CD4-positive, alpha-beta T cell treated with Interleukin-12 subunit alpha and Interleukin-12 subunit beta, for 1 hour (primary cell): ENCODE results near the gene ABL1.
"Not testable (repeated sequence)": the region's sequence is repeated elsewhere in the genome, so short reads cannot be mapped to it uniquely, and the experiment has no call there.

ENCODE experiments used
- DNase-seq: peaks from one replicate; pipeline ENCODE4 v3.0.0-alpha.2; 2020

Gene ABL1

DNA sequence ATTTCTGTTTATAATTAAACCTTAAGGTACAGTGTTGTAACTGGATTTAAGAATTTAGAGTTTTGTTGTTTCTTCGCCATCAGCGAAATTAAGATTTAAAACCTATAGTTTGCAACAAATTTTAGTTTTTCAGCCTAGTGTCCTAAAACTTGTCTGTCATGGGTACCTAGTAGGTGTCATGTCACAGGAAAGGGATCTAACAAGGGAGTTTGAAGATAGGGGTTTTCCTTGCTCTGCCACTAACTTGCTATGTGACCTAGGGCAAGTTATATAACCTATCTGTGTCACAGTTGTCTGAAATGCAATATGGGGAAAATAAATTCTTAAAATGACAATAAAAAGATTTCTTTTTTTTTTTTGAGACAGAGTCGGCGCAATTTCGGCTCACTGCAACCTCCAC lies 9.2 kb upstream of the ABL1 start:
- DNase-seq, result no peak

DNA sequence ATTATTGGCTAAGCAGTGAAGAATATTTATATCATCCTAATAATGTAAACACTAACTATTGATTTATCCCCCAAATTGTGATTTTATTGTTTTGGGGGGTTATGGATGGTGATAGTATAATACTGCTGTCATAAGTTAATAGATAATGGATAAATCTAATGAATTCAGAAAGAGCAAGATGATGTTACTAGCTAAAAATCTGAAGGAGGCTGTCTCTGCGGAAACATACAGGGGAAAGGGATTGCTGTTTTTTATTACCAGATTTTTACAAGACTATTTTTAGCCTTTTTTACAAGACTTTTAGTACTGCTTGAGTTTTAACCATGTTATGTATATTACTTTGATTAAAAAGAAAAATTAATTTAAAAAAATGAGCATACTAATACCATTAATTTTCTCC lies 5.3 kb upstream of the ABL1 start:
- no peak for DNase-seq

DNA sequence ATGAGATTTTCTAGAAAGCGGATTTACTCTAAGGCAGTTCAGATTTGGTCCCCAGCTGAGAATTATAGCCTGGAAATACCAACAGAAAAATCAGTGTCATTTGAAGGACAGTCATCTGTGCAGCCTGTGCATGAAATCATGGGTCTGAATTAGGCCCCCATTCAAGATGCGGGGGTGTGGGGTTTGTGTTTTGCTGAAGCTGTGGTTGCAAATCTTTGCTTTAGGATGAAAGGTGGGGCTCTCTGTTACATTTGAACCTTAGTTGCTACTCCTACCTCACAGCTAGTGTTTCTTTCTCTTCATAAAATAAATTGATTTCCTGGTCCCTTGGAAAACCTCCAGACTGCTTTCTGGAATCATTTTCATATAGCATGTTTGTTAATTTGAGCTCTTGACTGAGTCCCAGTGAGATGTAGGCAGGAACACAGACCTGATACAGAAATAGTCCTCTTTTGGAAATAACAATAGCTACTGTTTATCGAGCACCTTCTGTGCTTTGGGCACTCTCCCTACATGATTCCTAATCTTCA lies 4.8 kb upstream of the ABL1 start:
- no peak for DNase-seq

DNA sequence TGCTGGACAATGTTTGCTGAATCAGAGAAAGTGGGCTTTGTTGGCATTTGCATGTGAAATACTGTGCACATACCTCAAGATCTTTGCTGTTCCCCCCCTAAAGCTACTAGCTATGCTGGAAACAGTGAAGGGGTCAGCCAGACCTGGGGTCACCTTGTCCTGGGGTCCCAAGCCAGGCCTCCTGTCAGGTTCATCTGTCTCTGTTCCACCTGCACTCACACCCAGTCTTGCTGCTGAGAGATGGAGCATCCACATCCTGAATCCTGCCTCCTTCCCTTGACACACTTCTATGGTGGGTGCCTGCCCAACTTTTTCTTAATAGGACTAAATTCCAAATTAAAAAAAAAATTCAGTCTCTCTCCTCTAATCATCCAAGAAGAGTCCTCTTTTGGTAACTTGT lies 4.0 kb upstream of the ABL1 start:
- DNase-seq, result no peak

DNA sequence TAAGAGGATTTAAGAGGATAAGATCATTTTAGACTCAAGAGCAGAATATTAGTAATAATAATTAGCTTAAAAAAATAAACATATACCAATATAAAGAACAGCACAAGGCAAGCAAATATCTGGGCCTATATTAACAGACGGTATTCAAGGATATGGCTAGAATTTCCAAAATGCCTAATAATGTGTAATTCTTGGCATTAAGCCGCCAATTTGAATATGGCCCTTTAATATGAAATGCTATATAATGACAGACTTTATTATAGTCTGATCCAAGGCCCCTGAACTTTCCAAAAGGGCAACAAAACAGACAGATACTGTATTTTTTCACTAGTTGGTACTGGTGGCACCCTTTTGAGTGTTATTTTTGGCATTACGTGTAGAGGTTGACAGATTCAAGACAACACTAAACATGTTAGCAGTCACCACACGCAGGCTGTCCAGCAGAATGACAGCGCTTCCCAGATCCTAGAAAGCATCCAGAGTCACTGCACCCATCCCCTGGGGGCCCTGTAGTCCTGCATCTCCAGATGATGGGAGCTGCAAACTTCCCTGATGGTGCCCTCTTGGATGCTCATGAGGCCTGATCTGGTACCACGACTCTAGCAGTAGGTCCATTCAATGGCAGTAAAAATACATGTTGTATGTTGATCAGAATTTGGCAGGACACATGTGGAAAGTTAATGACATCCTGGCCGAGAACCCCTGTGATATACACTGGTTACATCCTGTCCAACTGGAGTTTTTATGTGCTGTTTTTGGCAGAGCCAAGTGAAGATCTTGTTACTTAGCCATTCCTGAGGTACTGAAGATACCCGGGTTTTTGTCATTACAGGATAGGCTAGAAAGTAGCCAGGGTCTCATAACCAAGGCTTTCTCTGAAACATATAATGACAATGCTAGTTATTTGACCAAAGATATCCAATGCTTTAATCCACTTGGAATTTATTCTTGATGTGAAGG lies 1.7 kb upstream of the ABL1 start:
- no peak for DNase-seq

DNA sequence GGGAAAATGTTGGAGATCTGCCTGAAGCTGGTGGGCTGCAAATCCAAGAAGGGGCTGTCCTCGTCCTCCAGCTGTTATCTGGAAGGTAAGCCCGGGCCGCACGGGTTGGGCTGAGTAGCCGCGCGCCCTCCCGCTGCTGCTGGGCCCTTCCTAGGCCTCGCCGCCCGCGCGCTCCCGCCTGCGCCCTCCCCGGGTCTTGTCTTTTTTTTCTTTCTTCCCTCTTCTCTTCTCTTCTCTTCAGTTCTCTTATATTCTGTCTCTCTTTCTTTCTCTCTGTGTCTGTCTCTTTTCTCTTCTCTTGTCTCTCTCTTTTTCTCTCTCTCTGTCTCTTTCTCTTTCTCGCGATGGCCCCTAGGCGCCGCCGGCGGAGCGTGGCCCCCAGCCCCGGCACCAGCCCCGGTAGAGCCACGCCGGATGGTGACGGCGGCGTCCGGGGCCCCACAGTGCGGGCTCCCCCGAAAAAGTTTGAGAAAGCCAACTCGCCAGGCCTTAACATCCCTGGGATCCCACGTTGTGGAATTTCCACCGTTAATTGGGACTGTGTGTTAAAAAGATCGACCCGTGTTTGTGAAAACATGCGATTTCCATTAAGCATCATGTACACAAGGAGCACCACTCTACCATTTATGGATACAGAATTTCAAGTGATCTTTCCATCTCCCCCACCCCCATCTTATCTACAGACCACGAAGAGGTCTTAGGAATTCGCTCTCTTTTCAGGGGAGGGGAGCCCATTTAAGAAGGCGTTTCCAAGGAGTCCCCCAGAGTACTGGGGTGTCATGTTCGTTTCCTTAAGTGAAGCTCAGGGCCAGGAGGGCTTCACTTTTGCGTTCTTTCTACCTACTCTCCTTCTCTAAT lies 616 bp downstream of the ABL1 start:
- DNase-seq, result peak; percentile 21

DNA sequence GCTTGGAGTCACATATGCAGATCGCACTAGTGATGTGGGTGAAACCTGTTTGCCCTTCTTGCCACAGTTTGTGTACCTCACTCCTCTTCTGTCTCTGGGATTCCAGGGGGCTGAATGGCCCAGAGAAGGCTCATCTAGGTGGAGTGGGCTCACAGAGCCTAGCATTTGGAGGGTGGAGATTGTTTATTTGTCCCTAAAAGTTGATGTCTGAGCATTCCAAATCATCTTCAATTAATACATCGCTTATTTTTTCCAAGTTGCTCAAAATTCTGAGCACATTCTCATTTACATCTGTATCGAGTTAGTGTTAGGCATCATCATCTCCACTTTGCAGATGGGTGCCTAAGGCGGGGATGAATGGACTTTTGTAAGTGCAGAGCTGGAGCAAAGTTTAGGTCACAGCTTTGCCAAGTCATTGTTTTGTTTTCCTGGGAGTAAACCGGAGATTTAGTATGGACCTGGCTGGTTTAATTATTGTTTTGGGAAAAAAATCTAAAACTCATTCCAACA lies 2.0 kb downstream of the ABL1 start:
- no peak for DNase-seq

DNA sequence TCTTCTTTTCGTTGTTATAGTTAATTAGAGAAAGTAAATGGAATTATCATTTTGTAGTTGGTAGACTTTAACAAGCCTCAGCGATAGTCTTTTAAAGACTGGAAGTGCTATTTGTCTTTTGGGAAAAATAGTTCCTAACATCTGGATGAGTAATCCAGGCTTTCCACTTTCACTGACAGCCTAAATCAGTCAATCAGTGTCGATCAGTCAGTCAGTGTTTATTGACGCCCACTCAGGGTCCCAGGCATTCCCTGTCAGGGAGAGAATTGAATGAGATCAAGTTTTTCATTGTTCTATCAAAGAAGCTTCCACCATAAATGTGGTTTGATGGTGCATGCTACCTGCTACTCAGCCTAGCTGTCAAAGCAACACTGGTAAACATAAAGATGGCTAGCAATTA lies 2.6 kb downstream of the ABL1 start:
- no peak for DNase-seq

DNA sequence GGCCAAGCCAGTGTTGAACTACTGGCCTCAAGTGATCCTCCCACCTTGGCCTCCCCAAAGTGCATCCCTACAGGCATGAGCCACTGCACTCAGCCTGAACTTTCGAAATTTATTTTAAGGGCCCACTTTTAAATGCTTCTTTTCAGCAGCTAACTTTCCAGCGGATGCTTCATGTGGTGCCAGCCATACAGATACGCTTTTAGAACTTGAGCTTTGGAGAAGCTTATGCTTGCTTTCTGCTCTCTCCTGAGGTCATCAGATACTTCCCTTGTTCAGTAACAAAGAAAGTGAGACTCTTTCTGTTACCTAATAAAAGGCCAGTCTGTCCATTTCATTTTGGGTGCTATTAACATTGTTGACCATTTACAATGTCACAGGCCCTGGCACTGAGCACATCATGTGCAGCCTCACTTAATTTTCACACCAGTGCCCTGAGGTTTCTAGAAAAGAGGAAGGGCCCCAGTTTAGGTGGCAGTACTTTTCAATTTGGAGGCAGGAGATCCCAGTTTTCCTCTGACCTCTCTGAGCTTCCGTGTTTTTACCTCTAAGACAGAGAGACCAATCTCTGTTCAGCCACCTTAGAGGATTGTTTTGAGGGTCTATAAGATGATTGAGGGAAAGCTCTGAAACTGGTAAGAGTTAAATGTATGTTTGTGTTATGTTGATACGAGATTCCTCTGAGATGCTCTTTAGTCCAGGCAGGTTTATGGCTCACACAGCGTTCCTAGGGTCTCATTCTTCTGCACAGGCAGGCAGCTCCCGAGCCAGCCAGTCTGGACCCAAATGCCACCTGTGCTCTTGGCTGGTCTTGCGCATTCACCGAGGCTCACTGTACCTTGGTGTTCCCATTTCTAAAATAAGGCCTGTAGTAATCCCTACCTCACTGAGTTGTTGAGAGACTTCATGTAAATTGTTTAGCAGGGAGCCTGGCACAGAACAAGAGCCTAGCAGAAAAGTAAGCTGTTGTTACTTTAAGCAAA lies 4.4 kb downstream of the ABL1 start:
- no peak for DNase-seq

DNA sequence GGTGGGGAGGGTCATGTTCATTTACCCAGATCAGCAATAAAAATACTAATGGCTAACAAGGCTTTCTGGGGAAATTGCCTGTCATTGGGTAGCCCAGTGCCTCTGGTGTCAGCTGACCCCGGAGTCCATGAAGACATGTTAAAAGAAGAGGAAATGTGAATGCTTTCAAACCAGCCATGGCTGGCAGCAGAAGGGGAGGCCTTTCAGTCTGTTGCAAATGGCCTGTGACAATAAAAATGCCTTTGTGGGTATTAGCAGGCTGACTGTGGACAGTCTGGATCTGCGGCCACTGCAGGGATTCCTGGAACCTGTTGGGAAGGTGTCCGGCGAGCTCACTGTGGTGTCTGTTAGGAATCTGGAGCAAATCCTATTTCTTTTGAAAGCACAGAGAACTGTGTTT lies 7.5 kb downstream of the ABL1 start:
- DNase-seq, result no peak

DNA sequence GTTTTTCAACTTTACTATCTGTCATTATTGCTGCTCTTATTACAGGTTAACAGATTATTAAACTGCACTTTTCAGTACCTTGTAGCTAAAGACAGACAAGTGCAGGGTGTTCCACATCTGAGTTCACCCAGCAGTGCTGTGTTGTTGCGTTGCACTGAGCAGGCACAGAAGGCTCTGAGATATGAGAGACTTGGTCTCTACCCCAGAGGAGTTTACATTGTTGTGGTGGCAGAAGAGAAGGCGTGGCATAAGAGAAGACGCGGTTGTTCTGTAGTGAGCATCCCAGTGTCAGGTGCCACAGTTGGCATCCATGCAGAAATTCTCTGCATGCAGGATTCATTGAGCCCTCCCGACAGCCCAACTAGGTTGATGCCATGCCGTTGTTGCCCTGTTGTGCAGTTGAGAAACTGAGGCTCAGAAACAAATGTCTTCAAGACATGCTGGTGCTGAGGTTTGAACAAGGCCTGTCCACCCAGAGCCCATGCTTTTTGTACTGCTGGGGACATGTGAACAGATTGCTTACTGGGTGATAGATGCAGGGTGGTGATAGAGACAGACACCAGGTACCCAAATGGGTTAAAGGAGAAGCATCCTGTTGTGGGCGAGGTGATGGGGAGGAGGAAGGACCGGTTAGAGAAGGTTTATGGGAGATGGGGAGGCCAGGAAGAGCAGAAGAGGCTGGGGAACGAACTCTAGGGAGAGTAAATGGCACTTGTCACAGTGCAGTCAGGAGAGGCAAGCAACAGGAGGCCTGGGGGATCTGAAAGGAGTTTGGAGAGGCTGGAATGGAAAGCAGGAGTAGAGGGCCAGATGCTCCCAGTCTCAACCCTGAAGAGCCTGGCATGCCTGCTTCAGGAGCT lies 8.2 kb downstream of the ABL1 start:
- no peak for DNase-seq

DNA sequence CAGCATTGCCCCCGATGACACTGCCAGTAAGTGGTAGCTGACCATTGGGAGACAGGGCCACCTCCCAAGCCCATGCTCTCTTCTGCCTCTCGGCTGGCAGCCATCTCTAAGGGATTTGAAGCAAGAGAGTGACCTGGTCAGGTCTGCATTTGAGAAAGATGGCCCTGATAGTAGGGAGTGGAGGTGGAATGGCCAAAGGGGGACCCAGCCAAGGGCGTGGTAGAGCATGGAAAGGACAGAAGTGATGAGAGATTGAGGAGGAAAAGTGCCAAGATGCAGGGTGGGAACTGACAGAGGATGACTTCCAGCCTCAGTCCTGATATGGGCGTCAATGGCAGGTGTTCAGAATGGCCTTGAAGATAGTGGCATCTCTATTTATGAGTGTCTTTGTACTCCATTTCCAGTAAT lies 9.0 kb downstream of the ABL1 start:
- no peak for DNase-seq

DNA sequence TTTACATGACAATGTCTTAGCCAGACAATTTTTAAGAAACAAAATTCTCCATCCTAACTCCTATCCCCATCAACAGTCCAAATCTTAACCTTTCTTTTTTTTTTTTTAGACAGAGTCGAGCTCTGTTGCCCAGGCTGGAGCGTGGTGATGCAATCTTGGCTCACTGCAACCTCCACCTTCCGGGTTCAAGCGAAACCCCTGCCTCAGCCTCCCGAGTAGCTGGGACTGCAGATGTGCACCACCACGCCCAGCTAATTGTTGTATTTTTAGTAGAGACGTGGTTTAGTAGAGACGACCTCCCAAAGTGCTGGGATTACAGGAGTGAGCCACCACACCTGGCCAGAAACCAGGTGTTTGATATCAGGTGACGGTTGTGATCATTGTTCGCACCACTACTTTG lies 10.2 kb downstream of the ABL1 start:
- DNase-seq, result no peak

DNA sequence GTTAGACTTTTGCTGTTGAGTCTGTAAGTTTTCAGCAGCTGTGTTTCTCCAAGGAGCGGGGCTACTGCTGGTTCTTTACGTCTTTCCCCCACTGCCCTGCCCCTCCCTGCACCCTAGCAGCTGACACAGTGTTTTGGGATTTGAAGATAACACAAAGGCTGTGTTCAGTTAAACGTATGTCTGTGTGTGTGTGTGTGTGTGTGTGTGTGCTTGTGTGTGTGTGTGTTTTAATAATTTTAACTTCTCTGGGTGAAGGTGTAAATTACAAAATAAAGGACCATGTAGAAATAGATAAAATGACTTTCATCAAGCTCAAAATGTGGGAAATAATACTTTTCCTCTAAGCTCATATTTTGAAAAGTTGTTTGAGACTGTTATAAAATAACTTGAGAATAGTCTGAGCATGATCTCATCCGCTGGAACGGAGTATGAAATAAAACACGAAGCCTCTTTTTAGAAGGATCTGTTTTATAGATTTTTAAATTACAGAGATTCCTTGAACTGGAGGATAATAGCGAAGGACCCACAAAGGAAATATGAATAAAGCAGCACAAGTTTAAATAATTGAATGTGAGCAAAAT lies 10.9 kb downstream of the ABL1 start:
- no peak for DNase-seq

DNA sequence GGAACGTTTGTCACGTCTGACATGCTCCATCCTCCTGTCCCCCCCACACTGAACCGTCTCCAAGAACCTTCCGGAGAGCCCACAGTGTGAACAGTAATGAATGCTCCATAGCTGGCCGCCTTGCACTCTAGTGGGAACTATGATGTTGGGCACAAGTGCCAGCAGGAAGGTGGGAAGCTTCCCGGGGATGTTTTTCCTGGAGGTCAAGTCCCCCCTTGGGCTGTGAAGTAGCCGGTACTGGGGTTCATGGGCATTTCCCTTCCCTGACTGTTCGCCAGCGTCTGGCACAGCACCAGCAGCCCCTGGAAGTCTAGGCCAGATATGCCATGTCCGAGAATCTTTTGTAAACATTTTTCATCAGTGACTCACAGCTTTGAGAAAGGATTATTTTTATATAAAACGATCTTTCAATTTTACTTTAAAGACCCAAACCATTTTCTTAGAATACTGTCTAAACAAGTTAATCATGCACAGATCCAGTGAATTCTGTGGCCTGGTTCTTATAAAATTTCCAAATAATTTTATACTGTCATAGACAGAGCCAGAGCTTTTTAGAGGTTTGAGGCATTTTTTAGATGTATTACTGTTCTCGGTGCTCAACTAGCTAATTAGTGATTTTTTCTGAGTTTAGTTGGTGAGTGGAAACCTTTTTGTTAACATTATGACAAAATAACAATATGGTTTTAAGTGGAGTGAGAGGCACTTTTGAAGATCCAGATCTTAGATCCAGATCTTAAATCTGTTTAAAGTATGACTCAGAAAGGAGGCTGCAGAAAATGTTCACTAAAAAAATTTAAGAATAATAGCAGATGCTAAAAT lies 11.6 kb downstream of the ABL1 start:
- no peak for DNase-seq

DNA sequence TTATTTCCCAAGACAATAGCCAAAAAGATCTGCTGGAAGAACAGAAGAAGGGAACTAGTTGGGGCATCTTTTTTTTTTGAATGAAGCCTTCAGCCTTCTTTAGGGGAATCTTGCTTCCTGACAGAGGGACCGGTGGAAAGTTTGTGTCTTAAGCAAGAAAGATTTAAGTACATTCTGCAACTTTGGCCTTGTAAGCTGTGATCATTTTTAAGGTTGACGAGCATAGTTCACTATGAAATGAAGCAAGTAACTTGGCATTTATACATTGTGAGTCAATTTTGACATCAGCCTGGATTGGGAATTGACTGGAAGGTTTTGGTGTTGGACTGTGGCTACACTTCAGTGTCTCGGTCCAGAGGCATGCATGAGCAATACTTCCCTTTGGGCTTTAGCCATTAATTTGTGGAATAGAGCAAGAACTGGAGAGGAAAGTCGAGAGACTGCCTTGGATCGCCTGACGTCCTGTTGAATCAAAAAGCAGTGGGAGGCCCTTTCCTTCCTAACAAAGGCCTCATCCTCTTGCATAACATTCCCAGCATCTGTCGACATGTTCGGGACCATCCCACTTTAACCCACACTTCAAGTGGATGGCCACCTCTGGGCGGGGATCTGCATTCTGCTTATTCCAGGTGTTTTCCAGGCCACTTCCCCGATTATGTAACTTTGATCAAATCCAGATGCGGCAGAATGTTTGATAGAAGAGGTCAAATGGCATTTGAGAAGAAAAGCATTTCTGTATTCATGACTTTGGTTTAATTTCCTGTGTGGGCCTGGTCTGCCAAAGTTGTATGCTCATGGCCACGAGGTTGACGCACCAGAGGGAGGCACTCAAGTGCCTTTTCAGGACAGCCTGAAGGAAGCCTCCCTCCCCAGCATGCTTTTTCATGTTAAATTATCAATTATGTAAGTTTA lies 12.5 kb downstream of the ABL1 start:
- no peak for DNase-seq

DNA sequence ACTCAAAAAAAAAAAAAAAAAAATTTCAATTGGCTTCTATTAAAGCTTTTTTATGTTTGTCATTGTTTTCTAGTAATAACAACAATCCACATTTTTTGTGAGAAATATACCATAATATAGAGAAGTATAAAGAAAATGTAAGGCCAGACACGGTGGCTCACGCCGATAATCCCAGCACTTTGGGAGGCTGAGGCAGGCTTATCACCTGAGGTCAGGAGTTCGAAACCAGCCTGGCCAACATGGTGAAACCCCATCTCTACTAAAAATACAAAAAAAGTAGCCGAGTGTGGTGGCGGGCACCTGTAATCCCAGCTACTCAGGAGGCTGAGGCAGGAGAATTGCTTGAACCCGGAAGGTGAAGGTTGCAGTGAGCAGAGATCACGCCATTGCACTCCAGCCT lies 13.5 kb downstream of the ABL1 start:
- not testable (repeated sequence) for DNase-seq

DNA sequence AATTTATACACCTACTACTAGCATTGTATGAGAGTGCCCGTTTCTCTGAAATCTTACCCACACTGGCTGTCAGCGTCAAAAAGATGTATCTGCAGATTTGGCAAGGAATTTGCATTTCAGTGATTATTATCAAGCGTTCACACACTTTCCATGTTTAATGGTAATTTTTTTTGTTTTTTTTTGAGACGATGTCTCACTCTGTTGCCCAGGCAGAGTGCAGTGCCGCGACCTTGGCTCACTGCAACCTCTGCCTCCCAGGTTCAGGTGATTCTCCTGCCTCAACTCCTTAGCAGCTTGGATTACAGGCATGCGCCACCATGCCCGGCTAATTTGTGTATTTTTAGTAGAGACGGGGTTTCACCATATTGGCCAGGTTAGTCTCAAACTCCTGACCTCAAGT lies 14.3 kb downstream of the ABL1 start:
- DNase-seq, result no peak

DNA sequence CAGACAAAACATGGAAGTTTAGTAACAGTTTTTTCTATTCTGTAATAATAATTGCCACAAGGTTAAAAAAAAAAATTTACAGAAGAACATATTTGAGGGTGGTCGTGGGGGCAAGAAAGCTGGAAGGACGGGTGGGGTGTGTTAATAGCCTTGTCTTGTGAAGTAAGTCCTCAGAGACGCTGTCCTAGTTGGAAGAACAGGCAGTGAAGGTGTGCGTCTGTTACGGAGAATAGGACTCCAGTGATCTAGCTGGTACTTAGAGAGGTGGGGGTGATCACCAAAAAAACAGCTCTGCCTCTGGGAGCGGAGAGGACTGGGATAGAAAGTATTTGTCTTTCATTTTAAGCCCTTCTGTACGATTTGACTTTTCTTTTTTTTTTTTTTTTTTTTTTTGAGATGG lies 17.7 kb downstream of the ABL1 start:
- DNase-seq, result no peak
